CD14-positive monocyte (primary cell): ENCODE measurements around the gene GRB7. TPM values are rescaled to one million over a fixed set of nuclear protein-coding genes. Genes with fewer than 3 reads are reported as not detected.

ENCODE experiments used
- DNase-seq, 3 donors: peaks; one replicate each; pipeline ENCODE4 v3.0.0-alpha.2; 2011 to 2022
- H2AFZ ChIP-seq: 2 replicates; pipeline ENCODE4 v1.6.0; 2012; ENCODE audit warnings: mild to moderate bottlenecking, low read depth, low read length, inconsistent platforms; ENCODE audit not compliant: insufficient read depth, poor library complexity, severe bottlenecking
- H3K27ac ChIP-seq, 2 donors: 1 replicate in 1 of 2; 2 replicates in 1 of 2; pipeline ENCODE4 v1.5.1; 2012 to 2013; ENCODE audit warnings: low read length in 2 of 2, control low read depth in 1 of 2, inconsistent platforms in 1 of 2, low read depth in 1 of 2, mild to moderate bottlenecking in 1 of 2
- H3K27me3 ChIP-seq, 2 donors: one replicate each; pipeline versions ENCODE4 v1.6.0 to v1.6.1; 2011 to 2013; ENCODE audit warnings: low read length in 2 of 2; ENCODE audit not compliant: control insufficient read depth in 2 of 2, insufficient read depth in 2 of 2
- H3K36me3 ChIP-seq, 2 donors: replicated peaks in 1 of 2; 1 replicate in 1 of 2; 2 replicates in 1 of 2; pipeline versions ENCODE4 v1.5.1 to v1.6.1; 2012 to 2013; ENCODE audit warnings: low read length in 2 of 2, control low read depth in 1 of 2, inconsistent platforms in 1 of 2, mild to moderate bottlenecking in 1 of 2; ENCODE audit not compliant: insufficient read depth in 2 of 2, control insufficient read depth in 1 of 2
- H3K4me1 ChIP-seq, 2 donors: 1 replicate in 1 of 2; 2 replicates in 1 of 2; pipeline versions ENCODE4 v1.5.1 to v1.6.1; 2012 to 2013; ENCODE audit warnings: low read length in 2 of 2, control low read depth in 1 of 2, inconsistent platforms in 1 of 2, mild to moderate bottlenecking in 1 of 2, moderate library complexity in 1 of 2; ENCODE audit not compliant: insufficient read depth in 2 of 2, control insufficient read depth in 1 of 2
- H3K4me2 ChIP-seq: replicated peaks from 2 replicates; pipeline ENCODE3; 2012; ENCODE audit warnings: low read length, moderate library complexity, mild to moderate bottlenecking; ENCODE audit not compliant: poor library complexity, severe bottlenecking; ENCODE audit errors: extremely low read depth
- H3K4me3 ChIP-seq, 3 experiments: fragments of 200-600 bp in 1 of 3; sonication (generic) in 1 of 3; replicated peaks in 1 of 3; 1 replicate in 2 of 3; 2 replicates in 1 of 3; pipeline ENCODE4 v1.5.1; 2011 to 2013; ENCODE audit warnings: low read length in 3 of 3, mild to moderate bottlenecking in 3 of 3, control low read depth in 2 of 3, low read depth in 2 of 3, inconsistent platforms in 1 of 3, moderate library complexity in 1 of 3
- H3K79me2 ChIP-seq: 2 replicates; pipeline ENCODE4 v1.6.0; 2012; ENCODE audit warnings: mild to moderate bottlenecking, control low read depth, inconsistent platforms, low read length, moderate library complexity; ENCODE audit not compliant: insufficient read depth
- H3K9ac ChIP-seq: 2 replicates; pipeline ENCODE4 v1.6.0; 2017; ENCODE audit warnings: low read length, mild to moderate bottlenecking; ENCODE audit not compliant: insufficient read depth, poor library complexity, severe bottlenecking
- H3K9me3 ChIP-seq, 2 donors: replicated peaks in 1 of 2; 1 replicate in 1 of 2; 2 replicates in 1 of 2; pipeline versions ENCODE4 v1.5.1 to v1.6.1; 2012 to 2013; ENCODE audit warnings: low read length in 2 of 2, control low read depth in 1 of 2; ENCODE audit not compliant: control insufficient read depth in 1 of 2, insufficient read depth in 1 of 2
- H4K20me1 ChIP-seq: 2 replicates; pipeline ENCODE4 v1.6.0; 2012; ENCODE audit warnings: mild to moderate bottlenecking, low read length, control low read depth, moderate library complexity; ENCODE audit not compliant: insufficient read depth
- H3K27ac Mint-ChIP-seq, 7 donors: one replicate each; pipeline ENCODE4 v1.8.0; 2020; ENCODE audit warnings: mild to moderate bottlenecking in 7 of 7, mixed read lengths in 7 of 7, moderate library complexity in 6 of 7, inconsistent platforms in 2 of 7
- H3K27me3 Mint-ChIP-seq, 3 donors: one replicate each; pipeline ENCODE4 v1.8.0; 2021 to 2022; ENCODE audit warnings: low read depth in 3 of 3, mild to moderate bottlenecking in 3 of 3, mixed read lengths in 3 of 3, moderate library complexity in 3 of 3, inconsistent platforms in 1 of 3
- H3K36me3 Mint-ChIP-seq, 2 donors: one replicate each; pipeline ENCODE4 v1.8.0; 2020; ENCODE audit warnings: mixed read lengths in 2 of 2, inconsistent platforms in 1 of 2, mild to moderate bottlenecking in 1 of 2
- H3K4me1 Mint-ChIP-seq: one replicate; pipeline ENCODE4 v1.8.0; 2020; ENCODE audit warnings: mild to moderate bottlenecking, mixed read lengths
- H3K4me3 Mint-ChIP-seq, 2 donors: one replicate each; pipeline ENCODE4 v1.8.0; 2020; ENCODE audit warnings: mild to moderate bottlenecking in 2 of 2, mixed read lengths in 2 of 2, moderate library complexity in 1 of 2
- H3K9me3 Mint-ChIP-seq, 7 donors: one replicate each; pipeline ENCODE4 v1.8.0; 2020 to 2022; ENCODE audit warnings: mixed read lengths in 7 of 7, mild to moderate bottlenecking in 6 of 7, moderate library complexity in 6 of 7, inconsistent platforms in 2 of 7
- WGBS: methylation state at CpG from one replicate; pipeline ENCODE4 v1.1.5; 2013; ENCODE audit warnings: missing lambda C conversion rate; ENCODE audit not compliant: insufficient coverage; 5-methylcytosine and 5-hydroxymethylcytosine counted together
- intact Hi-C, 2 donors: fragments of 100-400 bp; cut with micrococcal nuclease; formaldehyde crosslinking; loops; one replicate each; pipeline versions ENCODE4 v1.15.0 to v1.15.1; 2023
- polyA plus RNA-seq, 3 donors: library from polyadenylated mRNA; depleted of rRNA in 1 of 3; unstranded in 2 of 3; stranded (reverse) in 1 of 3; fragments of 300-500 nt in 2 of 3; fragments of >200 nt in 1 of 3; fragmentation: Illumina TruSeq in 2 of 3; gene quantifications; 1 replicate in 2 of 3; 2 replicates in 1 of 3; pipeline ENCODE4 v1.2.3, GENCODE V29; 2012 to 2021
- TF ChIP-seq, protein P1 (sequence below): fragments of 200-600 bp; IDR thresholded peaks from one replicate; pipeline ENCODE4 v1.8.0; 2022; ENCODE audit warnings: antibody characterized with exemption, mild to moderate bottlenecking

The GRB7 gene
- polyA plus RNA-seq, 3 donors = not detected

DNA sequence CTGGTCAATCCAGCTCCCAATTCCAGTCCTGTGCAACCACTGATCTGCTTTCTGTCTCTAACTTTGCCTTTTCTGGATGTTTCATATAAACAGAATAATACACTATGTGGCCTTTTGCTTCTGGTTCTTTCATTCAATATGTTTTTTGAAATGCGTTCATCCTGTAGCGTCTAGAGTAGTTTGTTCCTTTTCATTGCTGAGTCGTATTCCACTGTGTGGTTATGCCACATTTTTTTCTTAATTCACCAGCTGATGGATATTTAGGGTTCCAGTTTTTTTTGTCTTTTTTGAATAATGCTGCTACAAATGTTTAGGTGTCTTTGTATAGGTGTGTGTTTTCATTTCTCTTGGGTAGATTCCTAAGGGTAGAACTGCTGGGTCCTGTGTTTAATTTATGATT is 5.2 kb upstream of the GRB7 start:
- H4K20me1 ChIP-seq = no peaks in the 10 kb centered on the region
- peaks cover 14 to 19% of the 10 kb centered on the region in 2 donors for H3K36me3 ChIP-seq
- no peak overlapping the region for H3K27ac ChIP-seq
- intact Hi-C loops = loop anchor here (5.0 kb wide), 2 partner anchors 95 to 110 kb away; partner anchors contain the start of gene STARD3 (in 1 of the 2)
- peaks cover 15 to 26% of the 10 kb centered on the region in 2 donors for H3K27me3 ChIP-seq
- H3K4me1 Mint-ChIP-seq = peaks cover 10% of the 10 kb centered on the region
- no peak for DNase-seq
- no peaks in the 10 kb centered on the region for H3K9me3 ChIP-seq
- peaks cover 9 to 14% of the 10 kb centered on the region in 2 donors for H3K4me1 ChIP-seq
- no peak overlapping the region for H3K4me3 Mint-ChIP-seq
- peaks cover 0 to 4% (median 1%) of the 10 kb centered on the region in 7 donors for H3K9me3 Mint-ChIP-seq
- WGBS = no CpG with 5 or more reads among the region's 3 CpGs
- peak overlapping the region in 1 of 7 donors; percentile 54 for H3K27ac Mint-ChIP-seq
- no peak overlapping the region for H3K9ac ChIP-seq
- H3K4me3 ChIP-seq = no peak overlapping the region
- peaks cover 9% of the 10 kb centered on the region for H3K79me2 ChIP-seq
- no peak overlapping the region for H3K4me2 ChIP-seq
- H3K36me3 Mint-ChIP-seq = peaks cover 15 to 20% of the 10 kb centered on the region in 2 donors
- TF ChIP-seq, protein P1, sequence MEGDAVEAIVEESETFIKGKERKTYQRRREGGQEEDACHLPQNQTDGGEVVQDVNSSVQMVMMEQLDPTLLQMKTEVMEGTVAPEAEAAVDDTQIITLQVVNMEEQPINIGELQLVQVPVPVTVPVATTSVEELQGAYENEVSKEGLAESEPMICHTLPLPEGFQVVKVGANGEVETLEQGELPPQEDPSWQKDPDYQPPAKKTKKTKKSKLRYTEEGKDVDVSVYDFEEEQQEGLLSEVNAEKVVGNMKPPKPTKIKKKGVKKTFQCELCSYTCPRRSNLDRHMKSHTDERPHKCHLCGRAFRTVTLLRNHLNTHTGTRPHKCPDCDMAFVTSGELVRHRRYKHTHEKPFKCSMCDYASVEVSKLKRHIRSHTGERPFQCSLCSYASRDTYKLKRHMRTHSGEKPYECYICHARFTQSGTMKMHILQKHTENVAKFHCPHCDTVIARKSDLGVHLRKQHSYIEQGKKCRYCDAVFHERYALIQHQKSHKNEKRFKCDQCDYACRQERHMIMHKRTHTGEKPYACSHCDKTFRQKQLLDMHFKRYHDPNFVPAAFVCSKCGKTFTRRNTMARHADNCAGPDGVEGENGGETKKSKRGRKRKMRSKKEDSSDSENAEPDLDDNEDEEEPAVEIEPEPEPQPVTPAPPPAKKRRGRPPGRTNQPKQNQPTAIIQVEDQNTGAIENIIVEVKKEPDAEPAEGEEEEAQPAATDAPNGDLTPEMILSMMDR = no peak
- no peak overlapping the region for H2AFZ ChIP-seq
- peaks cover 31 to 41% (median 39%) of the 10 kb centered on the region in 3 donors for H3K27me3 Mint-ChIP-seq

DNA sequence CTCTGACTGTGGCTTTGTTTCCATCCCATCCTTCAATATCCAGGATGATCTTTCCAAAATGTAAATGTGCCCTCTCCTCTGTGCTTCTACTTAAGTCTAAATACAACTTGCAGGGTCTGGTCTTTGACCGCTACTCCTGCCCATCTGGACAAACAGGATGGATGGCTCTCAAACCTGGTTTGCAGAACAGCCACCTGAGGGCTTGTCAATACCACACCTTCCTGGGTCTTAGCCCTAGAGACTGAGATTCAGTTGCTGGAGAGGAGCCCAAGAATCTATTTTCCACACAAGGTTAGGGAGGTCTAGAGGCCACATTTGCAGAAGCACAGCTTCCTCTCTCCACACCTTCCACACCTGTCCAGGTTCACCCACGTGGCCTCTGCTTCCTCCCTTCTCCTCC is 1.9 kb upstream of the GRB7 start:
- Histone ChIP-seq H3K79me2 (no peaks in the 10 kb centered on the region), H4K20me1 (no peaks in the 10 kb centered on the region), H3K4me3 (no peak overlapping the region), H2AFZ (no peak overlapping the region), H3K36me3 (no peaks in the 10 kb centered on the region), H3K4me2 (no peak overlapping the region), H3K9ac (no peak overlapping the region), H3K4me1 (peaks cover 11 to 19% of the 10 kb centered on the region in 2 donors), H3K27ac (no peak overlapping the region), H3K27me3 (peaks cover 39 to 58% of the 10 kb centered on the region in 2 donors), H3K9me3 (peaks cover 0 to 9% of the 10 kb centered on the region in 2 donors)
- intact Hi-C loops = no loop called here
- peaks cover 0 to 18% (median 7%) of the 10 kb centered on the region in 7 donors for H3K9me3 Mint-ChIP-seq
- peaks cover 16% of the 10 kb centered on the region for H3K4me1 Mint-ChIP-seq
- peaks cover 0 to 5% of the 10 kb centered on the region in 2 donors for H3K36me3 Mint-ChIP-seq
- H3K27me3 Mint-ChIP-seq = peaks cover 64 to 74% (median 72%) of the 10 kb centered on the region in 3 donors
- H3K4me3 Mint-ChIP-seq = peak overlapping the region in 1 of 2 donors; percentile 63
- WGBS = 29% methylated on average over 1 of the region's 2 CpGs
- TF ChIP-seq, protein P1 = no peak
- no peak for DNase-seq
- no peak overlapping the region for H3K27ac Mint-ChIP-seq
